CD4-positive, alpha-beta memory T cell (primary cell): ENCODE data around the gene TP53BP2. TPM values are rescaled to one million over a fixed set of nuclear protein-coding genes. Genes with fewer than 3 reads are reported as not detected.
"Not testable (repeated sequence)": the region's sequence is repeated elsewhere in the genome, so short reads cannot be mapped to it uniquely, and the experiment has no call there.

Experiments used
- CTCF ChIA-PET: fragments of 350-600 bp; sonication (Branson Sonifier 250); formaldehyde crosslinking; loops from one replicate; lab custom pipeline; 2021; ENCODE audit warnings: inconsistent platforms; ENCODE audit not compliant: partially characterized antibody; lab: Charles Lee
- POLR2A ChIA-PET: fragments of 350-600 bp; sonication (Branson Sonifier 250); formaldehyde crosslinking; loops from one replicate; lab custom pipeline; 2021; ENCODE audit not compliant: partially characterized antibody; lab: Charles Lee
- DNase-seq, 5 donors: peaks; one replicate each; pipeline versions ENCODE4 v3.0.0 to v3.0.0-alpha.2; 2020 to 2022; ENCODE audit warnings: mixed read lengths in 1 of 5
- H3K27ac ChIP-seq: one replicate; pipeline ENCODE4 v1.7.0; 2013; ENCODE audit warnings: low read depth, low read length
- H3K27me3 ChIP-seq: 2 replicates; pipeline ENCODE4 v1.7.0; 2013; ENCODE audit warnings: mild to moderate bottlenecking, low read length, moderate library complexity; ENCODE audit not compliant: insufficient read depth
- H3K36me3 ChIP-seq: 2 replicates; pipeline ENCODE4 v1.7.0; 2013; ENCODE audit warnings: mild to moderate bottlenecking, low read length, moderate library complexity; ENCODE audit not compliant: insufficient read depth
- H3K4me1 ChIP-seq: 2 replicates; pipeline ENCODE4 v1.7.0; 2013; ENCODE audit warnings: mild to moderate bottlenecking, low read length, moderate library complexity; ENCODE audit not compliant: insufficient read depth
- H3K4me3 ChIP-seq, 2 donors: one replicate each; pipeline ENCODE4 v1.7.0; 2013; ENCODE audit warnings: low read length in 2 of 2, mild to moderate bottlenecking in 1 of 2
- H3K9me3 ChIP-seq, 2 donors: one replicate each; pipeline ENCODE4 v1.7.0; 2013; ENCODE audit warnings: low read length in 2 of 2, control low read depth in 1 of 2; ENCODE audit not compliant: control insufficient read depth in 1 of 2
- H3K27ac Mint-ChIP-seq, 7 donors: one replicate each; pipeline ENCODE4 v1.8.0; 2020 to 2021; ENCODE audit warnings: mixed read lengths in 7 of 7, mild to moderate bottlenecking in 6 of 7, inconsistent platforms in 3 of 7, moderate library complexity in 3 of 7
- H3K27me3 Mint-ChIP-seq, 2 donors: one replicate each; pipeline ENCODE4 v1.8.0; 2020 to 2021; ENCODE audit warnings: mixed read lengths in 2 of 2
- H3K36me3 Mint-ChIP-seq, 2 donors: one replicate each; pipeline ENCODE4 v1.8.0; 2020 to 2021; ENCODE audit warnings: mixed read lengths in 2 of 2, inconsistent platforms in 1 of 2, mild to moderate bottlenecking in 1 of 2
- H3K4me1 Mint-ChIP-seq, 4 donors: one replicate each; pipeline ENCODE4 v1.8.0; 2020 to 2021; ENCODE audit warnings: mixed read lengths in 4 of 4, mild to moderate bottlenecking in 1 of 4
- H3K4me3 Mint-ChIP-seq, 8 donors: one replicate each; pipeline ENCODE4 v1.8.0; 2020 to 2021; ENCODE audit warnings: mixed read lengths in 8 of 8, mild to moderate bottlenecking in 7 of 8, moderate library complexity in 6 of 8, inconsistent platforms in 3 of 8
- H3K9me3 Mint-ChIP-seq, 8 donors: one replicate each; pipeline ENCODE4 v1.8.0; 2020 to 2021; ENCODE audit warnings: mixed read lengths in 8 of 8, mild to moderate bottlenecking in 5 of 8, inconsistent platforms in 3 of 8, moderate library complexity in 1 of 8
- intact Hi-C: fragments of 100-400 bp; cut with micrococcal nuclease; formaldehyde crosslinking; loops from one replicate; pipeline ENCODE4 v1.15.1; 2023
- polyA plus RNA-seq, 2 donors: library from polyadenylated mRNA; unstranded; fragments of 300-500 nt; fragmentation: Illumina TruSeq; gene quantifications; one replicate each; pipeline ENCODE4 v1.2.3, GENCODE V29; 2021
- total RNA-seq, 2 experiments: library from RNA; stranded (reverse); gene quantifications; one replicate each; pipeline ENCODE4 v1.2.3, GENCODE V29; 2021

TP53BP2 gene
- total and polyA plus RNA-seq, 4 experiments from 2014 or later, result 8.5 to 49.8 (median 33.8) TPM

GRCh38 chr1:223864599-223865368 lies 19.0 kb upstream of the TP53BP2 start:
- H3K4me3 ChIP-seq, H3K9me3 Mint-ChIP-seq, DNase-seq, H3K36me3 ChIP-seq, H3K27ac Mint-ChIP-seq, H3K27me3 ChIP-seq, H3K9me3 ChIP-seq, POLR2A ChIA-PET, H3K27me3 Mint-ChIP-seq, H3K27ac ChIP-seq, H3K36me3 Mint-ChIP-seq, H3K4me1 ChIP-seq, CTCF ChIA-PET, intact Hi-C loops, H3K4me3 Mint-ChIP-seq, H3K4me1 Mint-ChIP-seq: not testable (repeated sequence)

- Mint-ChIP-seq H3K27ac (no peak overlapping the region), H3K4me1 (no peaks in the 10 kb centered on the region)
- intact Hi-C loops, result no loop called here
Observed at GRCh38 chr1:223864084-223864483, 18.3 kb upstream of the TP53BP2 start.

GRCh38 chr1:223861904-223862303 lies 16.2 kb upstream of the TP53BP2 start:
- Histone ChIP-seq H3K36me3 (no peaks in the 10 kb centered on the region), H3K27ac (no peak overlapping the region), H3K9me3 (no peaks in the 10 kb centered on the region), H3K4me3 (no peak overlapping the region), H3K27me3 (no peaks in the 10 kb centered on the region), H3K4me1 (no peaks in the 10 kb centered on the region)
- intact Hi-C loops, result no loop called here
- ChIA-PET POLR2A (no interaction called here), CTCF (no interaction called here)
- Mint-ChIP-seq H3K27me3 (peaks cover 0 to 5% of the 10 kb centered on the region in 2 donors), H3K36me3 (no peaks in the 10 kb centered on the region), H3K4me3 (no peak overlapping the region), H3K27ac (no peak overlapping the region), H3K9me3 (peaks cover 0 to 2% (median 0%) of the 10 kb centered on the region in 8 donors), H3K4me1 (no peaks in the 10 kb centered on the region)
- no peak for DNase-seq

More at GRCh38 chr1:223864084-223864483, 18.3 kb upstream of the TP53BP2 start:
- Histone ChIP-seq H3K9me3 (no peaks in the 10 kb centered on the region), H3K27me3 (no peaks in the 10 kb centered on the region), H3K27ac (no peak overlapping the region), H3K4me3 (no peak overlapping the region), H3K4me1 (no peaks in the 10 kb centered on the region), H3K36me3 (no peaks in the 10 kb centered on the region)
- H3K9me3 Mint-ChIP-seq, result peaks cover 0 to 2% (median 0%) of the 10 kb centered on the region in 8 donors
- POLR2A ChIA-PET, result no interaction called here
- H3K27me3 Mint-ChIP-seq, result peaks cover 4 to 7% of the 10 kb centered on the region in 2 donors
- CTCF ChIA-PET, result no interaction called here
- H3K36me3 Mint-ChIP-seq, result no peaks in the 10 kb centered on the region
- DNase-seq, result no peak
- no peak overlapping the region for H3K4me3 Mint-ChIP-seq

- no peak overlapping the region for H3K27ac ChIP-seq
- Mint-ChIP-seq H3K27ac (peak overlapping the region in 1 of 7 donors; percentile 56), H3K4me1 (no peaks in the 10 kb centered on the region), H3K36me3 (no peaks in the 10 kb centered on the region), H3K4me3 (no peak overlapping the region), H3K9me3 (peaks cover 0 to 2% (median 0%) of the 10 kb centered on the region in 8 donors), H3K27me3 (peaks cover 0 to 3% of the 10 kb centered on the region in 2 donors)
- H3K9me3 ChIP-seq, result no peaks in the 10 kb centered on the region
- H3K4me1 ChIP-seq, result no peaks in the 10 kb centered on the region
- DNase-seq, result no peak
- no peaks in the 10 kb centered on the region for H3K27me3 ChIP-seq
- no peaks in the 10 kb centered on the region for H3K36me3 ChIP-seq
- no peak overlapping the region for H3K4me3 ChIP-seq
- intact Hi-C loops, result no loop called here
- CTCF ChIA-PET, result interaction anchor here (1.1 to 1.2 kb wide), 2 partner anchors 14 to 1202 kb away, joined by 3 read pairs; partner anchors contain the start of gene TP53BP2
- POLR2A ChIA-PET, result interaction anchor here (1.0 to 2.0 kb wide), 2 partner anchors 10 to 26 kb away, joined by 3 to 4 read pairs; no protein-coding TSS in a partner anchor
Observed at GRCh38 chr1:223860051-223860622, 14.4 kb upstream of the TP53BP2 start.

DNA sequence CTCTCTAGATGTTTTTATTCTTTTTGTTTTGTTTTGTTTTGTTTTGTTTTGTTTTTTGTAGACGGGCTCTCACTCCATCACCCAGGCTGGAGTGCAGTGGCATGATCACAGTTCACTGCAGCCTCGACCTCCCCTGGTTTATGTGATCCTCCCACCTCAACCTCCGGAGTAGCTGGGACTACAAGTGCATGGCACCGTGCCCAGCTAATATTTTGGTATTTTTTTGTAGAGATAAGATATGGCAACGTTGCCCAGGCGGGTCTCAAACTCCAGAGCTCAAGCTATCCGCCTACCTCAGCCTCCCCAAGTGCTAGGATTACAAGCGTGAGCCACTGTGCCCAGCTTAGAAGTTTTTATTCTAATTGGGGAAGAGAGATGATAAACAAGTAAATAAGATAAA lies 13.3 kb upstream of the TP53BP2 start:
- Mint-ChIP-seq H3K9me3 (no peaks in the 10 kb centered on the region), H3K27ac (no peak overlapping the region), H3K27me3 (peaks cover 0 to 3% of the 10 kb centered on the region in 2 donors), H3K4me1 (no peaks in the 10 kb centered on the region), H3K4me3 (no peak overlapping the region), H3K36me3 (no peaks in the 10 kb centered on the region)
- ChIA-PET POLR2A (interaction anchor here (1.0 kb wide), 1 partner anchor 13 kb away, joined by 4 read pairs; the partner anchor contains the start of gene TP53BP2), CTCF (interaction anchor here (1.2 to 1.7 kb wide), 2 partner anchors 11 to 13 kb away, joined by 3 read pairs; partner anchors contain the start of gene TP53BP2)
- no peak overlapping the region for H3K4me3 ChIP-seq
- DNase-seq, result no peak
- no peaks in the 10 kb centered on the region for H3K36me3 ChIP-seq
- H3K27me3 ChIP-seq, result no peaks in the 10 kb centered on the region
- H3K4me1 ChIP-seq, result no peaks in the 10 kb centered on the region
- no peak overlapping the region for H3K27ac ChIP-seq
- intact Hi-C loops, result no loop called here
- no peaks in the 10 kb centered on the region for H3K9me3 ChIP-seq

GRCh38 chr1:223856386-223856785 lies 10.6 kb upstream of the TP53BP2 start:
- H3K4me3 Mint-ChIP-seq, result no peak overlapping the region
- POLR2A ChIA-PET, result no interaction called here
- Histone ChIP-seq H3K4me3 (no peak overlapping the region), H3K4me1 (no peaks in the 10 kb centered on the region), H3K27me3 (no peaks in the 10 kb centered on the region), H3K36me3 (no peaks in the 10 kb centered on the region), H3K9me3 (no peaks in the 10 kb centered on the region), H3K27ac (no peak overlapping the region)
- no peaks in the 10 kb centered on the region for H3K36me3 Mint-ChIP-seq
- H3K4me1 Mint-ChIP-seq, result no peaks in the 10 kb centered on the region
- intact Hi-C loops, result no loop called here
- no peaks in the 10 kb centered on the region for H3K9me3 Mint-ChIP-seq
- peak overlapping the region in 1 of 7 donors; percentile 14 for H3K27ac Mint-ChIP-seq
- DNase-seq, result no peak
- CTCF ChIA-PET, result no interaction called here
- H3K27me3 Mint-ChIP-seq, result peaks cover 0 to 5% of the 10 kb centered on the region in 2 donors

DNA sequence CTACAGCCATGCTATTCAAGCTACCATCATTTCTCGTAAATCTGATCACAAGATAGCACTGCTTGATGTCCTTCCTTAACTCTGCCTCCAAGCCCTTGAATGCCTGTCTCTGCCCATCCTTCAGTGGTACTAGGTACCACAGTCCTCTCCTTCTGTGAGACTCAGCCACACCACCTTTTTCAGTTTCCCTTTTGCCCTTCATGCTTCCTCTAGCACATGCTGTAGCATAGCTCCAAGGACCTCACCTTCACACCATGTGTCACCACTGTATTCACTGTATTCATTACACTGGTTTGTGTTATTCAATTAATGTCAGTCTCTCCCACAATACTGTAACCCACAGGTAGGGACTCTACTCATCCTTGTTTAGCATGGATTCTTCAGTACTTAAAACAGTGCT lies 8.0 kb upstream of the TP53BP2 start:
- H3K27me3 ChIP-seq, result no peaks in the 10 kb centered on the region
- Mint-ChIP-seq H3K36me3 (no peaks in the 10 kb centered on the region), H3K27ac (no peak overlapping the region), H3K4me1 (peaks cover 0 to 5% (median 3%) of the 10 kb centered on the region in 4 donors), H3K27me3 (peaks cover 0 to 5% of the 10 kb centered on the region in 2 donors), H3K9me3 (no peaks in the 10 kb centered on the region), H3K4me3 (no peak overlapping the region)
- no peaks in the 10 kb centered on the region for H3K4me1 ChIP-seq
- no peak for DNase-seq
- no peaks in the 10 kb centered on the region for H3K36me3 ChIP-seq
- intact Hi-C loops, result no loop called here
- POLR2A ChIA-PET, result no interaction called here
- H3K27ac ChIP-seq, result no peak overlapping the region
- CTCF ChIA-PET, result no interaction called here
- H3K4me3 ChIP-seq, result no peak overlapping the region
- H3K9me3 ChIP-seq, result no peaks in the 10 kb centered on the region
